GM12864 (cell line): ENCODE data around the gene WWC2.
"Not testable (repeated sequence)": the region's sequence is repeated elsewhere in the genome, so short reads cannot be mapped to it uniquely, and the experiment has no call there.

Source experiments
- DNase-seq: peaks from one replicate; pipeline ENCODE4 v3.0.0-alpha.2; 2011; ENCODE audit warnings: low read depth
- H3K4me3 ChIP-seq: 2 replicates; pipeline ENCODE4 v1.5.1; 2011; ENCODE audit warnings: mild to moderate bottlenecking, low read depth, low read length, control low read depth
- TF ChIP-seq, protein P1 (sequence below): IDR thresholded peaks from 2 replicates; pipeline ENCODE4 v1.5.1; 2011; ENCODE audit warnings: low read depth, mild to moderate bottlenecking, moderate library complexity, low read length, control low read depth, inconsistent platforms; ENCODE audit errors: missing control alignments

Gene WWC2

DNA sequence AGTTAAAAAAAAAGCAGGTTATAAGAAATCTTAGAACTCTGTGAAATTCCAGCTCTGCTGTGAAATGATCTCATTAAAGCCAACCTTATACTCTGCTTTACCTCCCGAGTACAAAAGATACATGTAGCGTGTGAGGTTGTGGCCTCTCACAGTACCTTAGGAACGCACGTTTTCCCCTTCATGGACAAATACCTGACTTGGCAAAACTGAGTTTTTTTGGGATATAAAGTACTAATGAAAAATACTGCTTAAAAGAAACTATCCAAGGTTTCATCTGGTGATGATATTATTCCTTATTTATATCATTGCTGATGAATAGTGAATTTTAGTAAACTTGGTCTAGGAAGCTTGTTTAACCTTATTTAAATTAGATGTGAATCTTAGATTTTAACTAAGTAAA lies 48.9 kb downstream of the WWC2 start:
- H3K4me3 ChIP-seq = no peak overlapping the region
- TF ChIP-seq, protein P1, sequence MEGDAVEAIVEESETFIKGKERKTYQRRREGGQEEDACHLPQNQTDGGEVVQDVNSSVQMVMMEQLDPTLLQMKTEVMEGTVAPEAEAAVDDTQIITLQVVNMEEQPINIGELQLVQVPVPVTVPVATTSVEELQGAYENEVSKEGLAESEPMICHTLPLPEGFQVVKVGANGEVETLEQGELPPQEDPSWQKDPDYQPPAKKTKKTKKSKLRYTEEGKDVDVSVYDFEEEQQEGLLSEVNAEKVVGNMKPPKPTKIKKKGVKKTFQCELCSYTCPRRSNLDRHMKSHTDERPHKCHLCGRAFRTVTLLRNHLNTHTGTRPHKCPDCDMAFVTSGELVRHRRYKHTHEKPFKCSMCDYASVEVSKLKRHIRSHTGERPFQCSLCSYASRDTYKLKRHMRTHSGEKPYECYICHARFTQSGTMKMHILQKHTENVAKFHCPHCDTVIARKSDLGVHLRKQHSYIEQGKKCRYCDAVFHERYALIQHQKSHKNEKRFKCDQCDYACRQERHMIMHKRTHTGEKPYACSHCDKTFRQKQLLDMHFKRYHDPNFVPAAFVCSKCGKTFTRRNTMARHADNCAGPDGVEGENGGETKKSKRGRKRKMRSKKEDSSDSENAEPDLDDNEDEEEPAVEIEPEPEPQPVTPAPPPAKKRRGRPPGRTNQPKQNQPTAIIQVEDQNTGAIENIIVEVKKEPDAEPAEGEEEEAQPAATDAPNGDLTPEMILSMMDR = no peak
- no peak for DNase-seq

DNA sequence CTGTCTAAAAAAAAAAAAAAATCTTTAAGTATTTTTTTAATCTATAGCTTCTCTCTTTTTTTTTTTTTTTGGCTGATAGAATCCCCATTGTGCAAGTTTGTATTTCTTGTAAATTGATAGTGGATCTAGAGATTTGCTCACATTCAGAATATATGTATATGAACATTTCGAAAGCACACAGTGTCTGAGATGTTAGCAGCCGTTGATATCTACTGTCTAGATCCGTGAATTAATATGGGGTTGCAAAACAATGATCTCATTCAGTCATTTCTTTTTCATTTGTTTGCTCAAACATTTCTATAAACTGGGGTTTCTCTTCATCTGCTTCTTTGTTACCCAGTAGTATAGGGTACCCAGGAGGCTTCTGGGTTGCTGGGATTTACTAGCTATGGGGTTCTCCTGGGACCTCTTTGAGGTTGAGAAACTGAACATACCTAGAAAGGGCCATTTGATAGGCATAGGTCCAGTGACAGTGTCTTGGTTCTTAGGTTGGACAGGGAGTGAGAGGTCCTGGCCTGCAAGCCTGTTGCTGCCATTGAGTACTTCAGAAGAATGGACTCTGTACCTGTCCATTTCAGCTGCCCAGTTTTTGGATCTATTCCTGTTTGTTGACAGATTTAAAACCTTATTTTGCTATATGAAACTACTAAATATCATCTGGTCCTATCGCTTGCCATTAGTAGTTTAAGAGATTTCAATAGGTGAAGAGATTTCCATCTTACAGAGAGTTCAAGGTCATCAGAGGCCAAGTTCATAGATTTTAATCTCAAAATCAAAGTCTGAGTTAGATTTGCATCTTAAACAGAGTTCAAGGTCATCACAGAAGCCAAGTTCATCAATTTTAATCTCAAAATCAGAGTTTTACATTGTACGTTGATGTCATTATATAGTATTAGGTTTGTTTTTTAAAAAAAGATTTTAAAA lies 50.8 kb downstream of the WWC2 start:
- DNase-seq = no peak
- no peak overlapping the region for H3K4me3 ChIP-seq
- TF ChIP-seq, protein P1 = no peak

DNA sequence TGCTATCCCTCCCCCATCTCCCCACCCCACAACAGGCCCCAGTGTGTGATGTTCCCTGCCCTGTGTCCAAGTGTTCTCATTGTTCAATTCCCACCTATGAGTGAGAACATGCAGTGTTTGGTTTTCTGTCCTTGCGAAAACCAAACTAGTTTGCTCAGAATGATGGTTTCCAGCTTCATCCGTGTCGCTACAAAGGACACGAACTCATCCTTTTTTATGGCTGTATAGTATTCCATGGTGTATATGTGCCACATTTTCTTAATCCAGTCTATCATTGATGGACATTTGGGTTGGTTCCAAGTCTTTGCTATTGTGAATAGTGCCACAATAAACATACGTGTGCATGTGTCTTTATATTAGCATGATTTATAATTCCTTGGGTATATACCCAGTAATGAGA lies 51.6 kb downstream of the WWC2 start:
- H3K4me3 ChIP-seq, DNase-seq: not testable (repeated sequence)

DNA sequence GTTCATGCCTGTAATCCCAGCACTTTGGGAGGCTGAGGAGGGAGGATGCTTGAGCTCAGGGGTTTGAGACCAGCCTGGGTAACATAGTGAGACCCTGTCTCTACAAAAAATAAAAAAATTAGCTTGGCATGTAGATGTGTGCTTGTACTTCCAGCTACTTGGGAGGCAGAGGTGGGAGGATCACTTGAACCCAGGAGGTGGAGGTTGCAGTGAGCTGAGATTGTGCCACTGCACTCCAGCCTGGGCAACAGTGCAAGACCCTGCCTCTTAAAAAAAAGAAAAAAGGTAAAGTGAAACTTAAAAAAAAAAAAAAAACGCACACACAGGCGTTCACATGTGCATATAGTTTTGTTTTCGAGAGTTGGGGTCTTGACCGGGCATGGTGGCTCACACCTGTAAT lies 53.2 kb downstream of the WWC2 start:
- not testable (repeated sequence) for DNase-seq

DNA sequence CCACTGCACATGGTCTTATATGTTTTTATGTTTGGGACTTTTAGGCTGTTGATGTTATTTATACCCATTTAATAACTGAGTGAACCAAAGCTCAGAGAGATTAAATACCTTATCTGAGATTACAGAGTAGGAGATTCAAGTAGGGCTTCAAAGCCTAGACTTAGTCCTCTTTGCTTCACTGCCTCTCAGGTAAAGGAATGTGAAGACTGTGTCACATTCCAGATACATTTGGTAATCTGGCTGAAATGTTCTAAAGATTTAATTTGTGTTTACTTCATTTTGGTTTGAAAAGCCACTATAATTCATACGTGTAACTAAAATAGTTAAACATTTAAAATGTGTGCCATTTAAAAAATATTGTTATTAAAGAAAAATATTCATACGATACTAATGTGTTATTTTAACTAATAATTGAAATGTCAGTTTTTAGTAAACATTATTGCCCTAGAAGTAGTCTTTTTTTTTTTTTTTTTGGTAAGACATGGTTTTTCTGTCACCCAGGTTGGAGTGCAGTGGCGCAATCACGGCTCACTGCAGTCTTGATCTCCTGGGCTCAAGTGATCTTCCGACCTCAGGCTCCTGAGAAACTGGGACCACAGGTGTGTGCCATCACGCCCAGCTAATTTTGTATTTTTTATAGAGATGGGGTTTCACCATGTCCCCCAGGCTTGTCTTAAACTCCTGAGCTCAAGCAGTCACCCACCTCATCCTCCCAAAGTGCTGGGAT lies 54.3 kb downstream of the WWC2 start:
- DNase-seq = no peak
- TF ChIP-seq, protein P1 = no peak

More for the DNA sequence above, 53.2 kb downstream of the WWC2 start:
- not testable (repeated sequence) for H3K4me3 ChIP-seq

DNA sequence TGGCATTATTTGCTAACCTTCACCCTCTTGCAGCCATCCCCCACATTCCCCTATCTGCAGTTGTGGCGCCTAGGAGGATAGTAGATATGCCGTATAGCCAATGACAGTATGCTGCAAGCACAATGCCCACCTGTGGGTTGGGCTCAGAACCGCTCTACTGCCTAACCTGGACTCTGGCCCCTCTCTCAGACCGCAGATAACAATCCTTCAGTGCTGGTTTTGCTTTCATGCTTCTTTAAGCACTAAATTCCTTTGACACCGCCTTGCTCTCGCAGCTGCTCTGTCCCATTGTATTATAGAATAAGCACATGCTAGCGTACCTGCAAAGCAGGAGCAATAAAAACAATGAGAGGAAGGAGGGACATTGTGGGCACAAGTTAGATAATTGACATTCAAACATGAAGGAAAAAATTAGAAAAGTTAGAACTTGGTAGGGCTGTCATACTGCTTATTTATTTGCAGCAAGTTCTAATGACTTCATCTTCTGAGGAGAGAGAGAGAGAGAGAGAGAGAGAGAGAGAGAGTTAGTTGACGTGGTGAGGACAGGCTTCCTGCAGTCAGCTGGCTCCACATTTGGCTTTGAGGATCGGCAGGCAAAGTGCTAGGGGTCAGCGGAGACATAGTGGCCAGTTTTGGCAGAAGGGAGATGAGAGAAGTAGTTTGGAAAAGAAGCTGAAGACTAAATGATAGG lies 55.8 kb downstream of the WWC2 start:
- TF ChIP-seq, protein P1 = no peak
- no peak for DNase-seq
- H3K4me3 ChIP-seq = no peak overlapping the region

More for the DNA sequence above, 54.3 kb downstream of the WWC2 start:
- H3K4me3 ChIP-seq = no peak overlapping the region

DNA sequence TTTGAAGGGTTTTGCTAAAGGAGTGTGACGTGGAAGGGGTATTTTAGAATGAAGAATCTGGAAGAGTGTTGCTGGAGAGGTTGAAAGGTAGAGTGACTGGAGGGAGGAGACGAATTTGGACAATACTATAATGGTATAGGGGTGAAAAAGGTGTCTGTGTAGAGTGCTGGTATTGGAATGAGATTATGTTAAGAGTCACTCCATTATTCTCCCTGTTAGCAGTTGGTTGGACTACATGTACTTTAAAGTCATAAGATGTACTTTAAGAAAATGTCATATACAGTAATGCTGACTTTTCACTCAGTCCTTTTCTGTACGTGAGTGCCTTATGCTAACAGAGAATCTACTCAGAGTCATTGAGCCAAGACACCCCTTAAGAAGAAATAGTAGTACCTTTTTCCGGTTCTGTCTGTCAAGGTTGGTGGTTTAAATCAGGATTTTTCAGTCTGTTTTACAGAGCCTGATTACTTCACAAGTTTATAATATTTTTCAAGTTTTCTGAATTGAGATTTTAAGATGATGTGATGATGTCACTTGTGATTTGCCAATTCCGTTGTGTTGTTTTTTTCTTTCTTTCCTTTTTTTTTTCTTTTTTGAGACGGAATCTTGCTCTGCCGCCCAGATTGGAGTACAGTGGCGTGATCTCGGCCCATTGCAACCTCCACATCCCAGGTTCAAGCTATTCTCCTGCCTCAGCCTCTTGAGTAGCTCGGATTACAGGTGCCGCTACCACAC lies 56.6 kb downstream of the WWC2 start:
- TF ChIP-seq, protein P1 = no peak
- no peak overlapping the region for H3K4me3 ChIP-seq
- DNase-seq = no peak
